SU-DHL-6 (cell line): ENCODE results near the gene CPNE4.

Source experiments
- CTCF ChIP-seq: fragments of 200-600 bp; sonication (generic); IDR thresholded peaks from one replicate; pipeline ENCODE4 v1.5.1; 2017; ENCODE audit warnings: antibody characterized with exemption, mild to moderate bottlenecking, low read length, moderate library complexity; ENCODE audit not compliant: insufficient read depth, poor library complexity, severe bottlenecking
- EZH2phosphoT487 ChIP-seq: fragments of 200-600 bp; sonication (generic), shearing (Covaris generic); conservative IDR thresholded peaks from 2 replicates; pipeline ENCODE4 v1.6.1; 2018; ENCODE audit warnings: mild to moderate bottlenecking, antibody characterized with exemption, low read length, moderate library complexity, mixed read lengths

DNA sequence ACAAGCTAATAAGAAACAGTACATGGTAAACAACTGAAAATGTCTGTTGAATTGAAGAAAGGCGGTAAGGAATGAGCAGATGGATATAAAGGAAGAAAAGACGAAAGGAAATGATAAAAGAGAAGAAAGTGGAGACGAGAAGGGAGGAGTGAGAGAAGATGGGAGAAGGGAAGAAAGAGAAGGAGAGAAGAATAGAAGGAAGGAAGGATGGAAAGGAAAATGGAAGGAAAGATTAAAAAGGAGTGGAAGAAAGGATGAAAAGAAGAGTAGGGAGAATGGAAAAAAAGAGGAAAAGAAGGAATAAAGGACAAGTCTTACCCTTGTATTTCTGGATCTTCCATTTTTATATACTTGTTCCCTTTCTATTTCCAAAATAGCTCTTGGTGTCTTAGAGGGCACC is 17.7 kb downstream of the CPNE4 start:
- TF ChIP-seq EZH2phosphoT487 (no peak), CTCF (no peak)
